Stimulated activated CD8-positive, alpha-beta memory T cell treated with anti-CD3 and anti-CD28 coated beads, Interleukin-2, amount 100 ng/mL, for 48 hours (primary cell): ENCODE results near the gene UFSP1.
A peak's percentile ranks its signal among the peaks of the same experiment; 100 is the strongest.
"Not testable (repeated sequence)": the region's sequence is repeated elsewhere in the genome, so short reads cannot be mapped to it uniquely, and the experiment has no call there.

Experiments
- DNase-seq, 2 donors: peaks; one replicate each; pipeline ENCODE4 v3.0.0-alpha.2; 2020; ENCODE audit warnings: low read depth in 2 of 2

Gene UFSP1

DNA sequence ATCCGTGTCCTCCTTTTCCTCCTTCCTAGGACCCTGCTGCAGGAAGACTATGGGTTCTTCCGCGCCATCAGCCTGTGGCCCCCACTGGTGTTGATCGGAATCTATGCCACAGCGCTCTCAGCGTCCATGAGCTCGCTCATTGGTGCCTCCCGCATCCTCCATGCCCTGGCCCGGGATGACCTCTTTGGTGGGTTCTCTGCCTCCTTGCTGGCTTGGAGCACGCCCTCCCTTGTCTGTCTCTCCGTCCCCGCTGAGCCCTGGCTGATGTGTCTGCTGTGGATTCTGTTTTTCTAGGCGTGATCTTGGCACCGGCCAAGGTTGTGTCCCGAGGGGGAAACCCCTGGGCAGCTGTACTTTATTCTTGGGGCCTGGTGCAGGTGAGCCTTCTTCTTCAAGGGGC is 29.7 kb downstream of the UFSP1 start:
- no peak for DNase-seq

GRCh38 chr7:100856871-100857282 is 32.6 kb downstream of the UFSP1 start:
- no peak for DNase-seq

DNA sequence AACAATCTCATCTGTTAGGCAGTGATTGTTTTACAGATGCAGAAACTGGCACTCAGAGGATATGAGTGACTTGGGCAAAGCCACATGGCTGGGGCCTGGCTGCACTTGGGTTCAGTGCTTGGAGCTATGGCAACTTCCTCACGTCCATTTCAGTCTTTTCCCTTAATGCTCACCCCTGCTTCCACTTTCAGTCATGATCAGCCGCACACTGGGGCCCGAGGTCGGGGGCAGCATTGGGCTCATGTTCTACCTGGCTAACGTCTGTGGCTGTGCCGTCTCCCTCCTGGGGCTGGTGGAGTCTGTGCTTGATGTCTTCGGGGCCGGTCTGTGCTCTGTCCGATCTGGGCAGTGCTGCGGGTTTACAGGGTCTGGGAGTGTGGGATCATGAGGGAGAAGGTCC is 34.0 kb downstream of the UFSP1 start:
- DNase-seq: no peak

DNA sequence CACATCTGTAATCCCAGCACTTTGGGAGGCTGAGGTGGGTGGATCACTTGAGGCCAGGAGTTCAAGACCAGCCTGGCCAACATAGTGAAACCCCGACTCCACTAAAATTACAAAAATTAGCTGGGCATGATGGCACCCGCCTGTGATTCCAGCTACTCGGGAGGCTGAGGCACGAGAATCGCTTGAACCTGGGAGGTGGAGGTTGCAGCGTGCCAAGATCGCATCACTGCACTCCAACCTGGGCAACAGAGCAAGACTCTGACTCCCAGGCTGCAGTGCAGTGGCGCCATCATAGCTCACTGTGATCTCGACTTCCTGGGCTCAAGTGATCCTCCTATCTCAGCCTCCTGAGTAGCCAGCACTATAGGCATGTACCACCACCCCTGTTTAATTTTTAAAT is 34.6 kb downstream of the UFSP1 start:
- not testable (repeated sequence) for DNase-seq

- no peak for DNase-seq
Measured at GRCh38 chr7:100854146-100854895, 35.2 kb downstream of the UFSP1 start.

GRCh38 chr7:100852048-100852872 is 37.3 kb downstream of the UFSP1 start, which contains the start of gene SLC12A9:
SLC12A9 (plus strand) TSS chr7:100852713; CDS start chr7:100854198, 1,485 bp downstream.
- peak; percentile 85 to 88 for DNase-seq

GRCh38 chr7:100847360-100847759 is 42.2 kb downstream of the UFSP1 start:
- DNase-seq: no peak

GRCh38 chr7:100840470-100841100 is 48.9 kb downstream of the UFSP1 start:
- no peak for DNase-seq

DNA sequence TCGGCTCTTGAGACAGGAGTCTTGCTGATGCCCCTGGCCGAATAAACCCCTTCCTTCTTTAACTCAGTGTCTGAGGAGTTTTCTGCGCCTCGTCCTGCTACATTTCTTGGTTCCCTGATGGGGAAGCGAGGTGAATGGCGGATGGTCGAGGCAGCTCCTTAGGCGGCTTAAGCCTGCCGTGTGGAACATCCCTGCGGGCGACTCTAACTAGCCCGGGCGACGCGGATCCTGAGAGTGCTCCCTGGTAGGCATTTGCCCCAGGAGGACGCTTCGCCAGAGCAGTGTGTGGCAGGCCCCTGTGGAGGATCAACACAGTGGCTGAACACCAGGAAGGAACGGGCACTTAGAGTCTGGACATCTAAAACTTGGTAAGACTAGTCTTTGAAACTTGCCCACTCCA is 50.2 kb downstream of the UFSP1 start:
- DNase-seq: no peak
